Spleen (tissue), 7 donors: Measurements from ENCODE around the gene ANKRD52.

Experiments used
- CTCF ChIP-seq, 11 experiments: fragments of 200-600 bp in 7 of 11; fragments of 450-650 bp in 4 of 11; sonication (generic) in 4 of 11; IDR thresholded peaks in 8 of 11; conservative IDR thresholded peaks in 3 of 11; 1 replicate in 7 of 11; 2 replicates in 4 of 11; pipeline versions ENCODE4 v1.4.0 to v1.8.0; 2016 to 2021; ENCODE audit warnings: antibody characterized with exemption in 11 of 11, inconsistent platforms in 4 of 11, mild to moderate bottlenecking in 1 of 11
- POLR2A ChIP-seq, 3 donors: fragments of 450-650 bp; IDR thresholded peaks; one replicate each; pipeline ENCODE4 v1.5.1; 2017; ENCODE audit warnings: antibody characterized with exemption in 3 of 3, mild to moderate bottlenecking in 1 of 3
- donor health status: DM: no; HTN: no; CAD: no; lungs with moderate emphysema.
- donor health status: DM: no; HTN: no; CAD: no.
- donor health status: DM: no; HTN: no; CAD: no.

GRCh38 chr12:56256326-56256960 is 1.7 kb downstream of the ANKRD52 start:
- TF ChIP-seq CTCF (IDR thresholded peaks at IDR 0.05 in 8 of 11, conservative IDR thresholded peaks at IDR 0.05 in 3 of 11) (no peak), POLR2A (IDR thresholded peaks at IDR 0.05) (no peak)
